Stomach smooth muscle (tissue), 2 donors: ENCODE results near the gene ATP11B.

Source experiments
- H3K27ac ChIP-seq: one replicate; pipeline ENCODE4 v1.7.0; 2013; ENCODE audit warnings: mild to moderate bottlenecking, low read length, inconsistent platforms
- H3K27me3 ChIP-seq, 2 donors: one replicate each; pipeline ENCODE4 v1.7.0; 2013; ENCODE audit warnings: low read length in 2 of 2; ENCODE audit not compliant: insufficient read depth in 2 of 2, control insufficient read depth in 1 of 2
- H3K36me3 ChIP-seq, 2 donors: one replicate each; pipeline ENCODE4 v1.7.0; 2013; ENCODE audit warnings: low read length in 2 of 2; ENCODE audit not compliant: control insufficient read depth in 2 of 2, insufficient read depth in 2 of 2
- H3K4me1 ChIP-seq: one replicate; pipeline ENCODE4 v1.7.0; 2013; ENCODE audit warnings: low read length; ENCODE audit not compliant: control insufficient read depth, insufficient read depth
- H3K4me3 ChIP-seq, 2 donors: one replicate each; pipeline ENCODE4 v1.7.0; 2013; ENCODE audit warnings: low read length in 2 of 2
- H3K9ac ChIP-seq, 2 donors: one replicate each; pipeline ENCODE4 v1.7.0; 2013; ENCODE audit warnings: low read length in 2 of 2, mild to moderate bottlenecking in 1 of 2
- H3K9me3 ChIP-seq, 2 donors: one replicate each; pipeline ENCODE4 v1.7.0; 2013; ENCODE audit warnings: low read length in 2 of 2; ENCODE audit not compliant: control insufficient read depth in 2 of 2
- donor health status: healthy.
- donor health status: Pancreatic carcinoma.

ATP11B gene

GRCh38 chr3:182949688-182950087 lies 156.4 kb downstream of the ATP11B start:
- H3K27ac ChIP-seq: no peak overlapping the region
- H3K9me3 ChIP-seq: no peaks in the 10 kb centered on the region
- H3K36me3 ChIP-seq: peaks cover 10 to 20% of the 10 kb centered on the region in 2 donors
- no peaks in the 10 kb centered on the region for H3K27me3 ChIP-seq
- no peaks in the 10 kb centered on the region for H3K4me1 ChIP-seq
- H3K9ac ChIP-seq: no peak overlapping the region
- no peak overlapping the region for H3K4me3 ChIP-seq

GRCh38 chr3:182954553-182955235 lies 161.4 kb downstream of the ATP11B start:
- Histone ChIP-seq H3K9ac (no peak overlapping the region), H3K4me3 (no peak overlapping the region), H3K4me1 (no peaks in the 10 kb centered on the region), H3K9me3 (no peaks in the 10 kb centered on the region), H3K27ac (no peak overlapping the region), H3K36me3 (peaks cover 2 to 13% of the 10 kb centered on the region in 2 donors), H3K27me3 (no peaks in the 10 kb centered on the region)

- no peaks in the 10 kb centered on the region for H3K9me3 ChIP-seq
- no peak overlapping the region for H3K27ac ChIP-seq
- no peak overlapping the region for H3K4me3 ChIP-seq
- no peaks in the 10 kb centered on the region for H3K27me3 ChIP-seq
- peaks cover 1% of the 10 kb centered on the region for H3K4me1 ChIP-seq
- H3K9ac ChIP-seq: no peak overlapping the region
- peaks cover 2 to 15% of the 10 kb centered on the region in 2 donors for H3K36me3 ChIP-seq
Observed at GRCh38 chr3:182957226-182957625, 163.9 kb downstream of the ATP11B start.

DNA sequence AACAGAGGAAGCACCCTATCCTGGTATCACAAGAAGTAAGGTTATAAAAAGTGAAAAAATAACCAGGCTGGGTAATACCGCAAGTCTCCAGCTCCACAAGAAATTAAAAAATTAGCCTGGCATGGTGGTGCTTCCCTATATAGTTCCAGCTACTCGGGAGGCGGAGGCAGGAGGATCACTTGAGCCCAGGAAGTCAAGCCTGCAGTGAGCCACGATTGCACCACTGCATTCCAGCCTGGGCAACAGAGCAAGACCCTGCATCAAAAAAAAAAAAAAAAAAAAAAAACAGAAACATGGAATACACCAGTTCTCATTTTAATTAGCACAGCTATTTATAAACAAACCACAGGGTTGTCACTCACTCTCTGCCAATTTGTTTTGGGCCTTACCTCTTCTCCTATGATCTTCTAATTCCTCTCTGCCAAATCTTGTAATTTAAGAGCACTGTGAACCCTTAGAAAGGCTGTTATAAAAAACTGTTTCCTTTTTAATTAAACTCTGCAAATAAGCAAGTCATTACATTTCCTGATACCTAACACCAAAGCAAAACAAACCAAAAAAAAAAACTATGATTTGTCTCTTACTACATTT lies 164.5 kb downstream of the ATP11B start:
- H3K4me1 ChIP-seq: peaks cover 5% of the 10 kb centered on the region
- no peaks in the 10 kb centered on the region for H3K9me3 ChIP-seq
- H3K27ac ChIP-seq: no peak overlapping the region
- H3K36me3 ChIP-seq: peaks cover 5 to 14% of the 10 kb centered on the region in 2 donors
- H3K4me3 ChIP-seq: no peak overlapping the region
- no peaks in the 10 kb centered on the region for H3K27me3 ChIP-seq
- H3K9ac ChIP-seq: no peak overlapping the region

DNA sequence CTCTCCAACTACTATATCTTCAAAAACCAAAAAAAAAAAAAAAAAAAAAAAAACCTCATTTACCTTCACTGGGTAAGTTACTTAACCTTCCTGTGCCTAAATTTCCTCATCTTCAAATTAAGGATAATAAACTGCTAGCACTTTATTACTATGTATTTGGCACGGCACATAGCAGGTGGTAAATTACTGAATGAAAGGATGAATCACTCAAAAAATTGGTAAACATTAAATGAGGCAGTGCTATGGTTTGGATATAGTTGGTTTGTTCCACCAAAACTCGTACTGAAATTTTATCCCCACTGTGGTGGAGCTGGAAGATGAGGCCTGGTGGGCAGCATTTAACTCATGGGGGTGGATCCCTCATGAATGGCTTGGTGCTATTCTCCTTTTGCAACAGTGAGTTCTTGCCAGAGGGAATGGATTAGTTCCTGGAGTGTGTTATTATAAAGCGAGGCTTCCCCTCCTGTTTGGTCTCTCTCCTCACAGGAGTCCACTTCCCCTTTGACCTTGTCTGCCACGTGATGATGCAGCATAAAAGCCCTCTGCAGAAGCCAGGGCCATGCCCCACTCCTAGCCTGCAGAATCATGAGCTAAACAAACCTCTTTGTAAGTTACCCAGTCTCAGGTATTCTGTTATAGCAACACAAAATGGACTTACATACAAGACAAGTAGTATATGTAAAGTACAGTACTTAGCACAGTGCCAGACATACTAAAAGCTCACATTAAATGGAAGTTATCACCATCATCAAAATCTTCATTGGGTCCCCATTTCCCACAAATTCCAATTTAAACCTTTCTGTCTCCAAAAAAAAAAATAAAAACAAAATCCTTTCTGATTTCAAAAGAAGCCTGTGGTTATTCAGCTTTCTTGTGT lies 166.4 kb downstream of the ATP11B start:
- peaks cover 5% of the 10 kb centered on the region for H3K4me1 ChIP-seq
- H3K36me3 ChIP-seq: peaks cover 5 to 12% of the 10 kb centered on the region in 2 donors
- H3K27me3 ChIP-seq: no peaks in the 10 kb centered on the region
- H3K9me3 ChIP-seq: no peaks in the 10 kb centered on the region
- H3K9ac ChIP-seq: no peak overlapping the region
- no peak overlapping the region for H3K27ac ChIP-seq
- no peak overlapping the region for H3K4me3 ChIP-seq

DNA sequence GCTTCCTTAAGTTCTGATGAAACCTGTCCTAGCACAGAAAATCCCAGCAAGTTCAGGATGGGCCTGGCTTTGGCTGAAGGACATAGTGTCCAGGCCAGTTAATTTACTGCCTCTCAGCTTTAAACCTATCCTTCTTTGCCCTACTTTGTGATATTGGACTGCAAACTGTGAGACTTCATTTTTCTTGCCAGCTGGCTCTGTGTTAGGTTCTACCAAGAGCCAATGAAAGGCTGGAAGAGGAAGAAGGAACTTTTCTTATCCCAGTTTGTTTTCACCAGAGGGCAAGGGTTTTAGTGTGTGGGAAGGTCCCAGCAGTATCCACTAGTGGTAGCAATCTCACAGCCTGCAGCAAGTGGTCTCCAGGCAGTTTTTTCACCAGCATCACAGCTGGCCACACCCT lies 168.9 kb downstream of the ATP11B start:
- no peak overlapping the region for H3K9ac ChIP-seq
- H3K4me3 ChIP-seq: no peak overlapping the region
- no peak overlapping the region for H3K27ac ChIP-seq
- no peaks in the 10 kb centered on the region for H3K9me3 ChIP-seq
- H3K36me3 ChIP-seq: peaks cover 4 to 6% of the 10 kb centered on the region in 2 donors
- no peaks in the 10 kb centered on the region for H3K27me3 ChIP-seq
- H3K4me1 ChIP-seq: peaks cover 5% of the 10 kb centered on the region

- Histone ChIP-seq H3K4me1 (peaks cover 5% of the 10 kb centered on the region), H3K9me3 (no peaks in the 10 kb centered on the region), H3K27ac (no peak overlapping the region), H3K36me3 (peaks cover 3 to 4% of the 10 kb centered on the region in 2 donors), H3K9ac (no peak overlapping the region), H3K4me3 (no peak overlapping the region), H3K27me3 (no peaks in the 10 kb centered on the region)
Observed at GRCh38 chr3:182964179-182964578, 170.9 kb downstream of the ATP11B start.

DNA sequence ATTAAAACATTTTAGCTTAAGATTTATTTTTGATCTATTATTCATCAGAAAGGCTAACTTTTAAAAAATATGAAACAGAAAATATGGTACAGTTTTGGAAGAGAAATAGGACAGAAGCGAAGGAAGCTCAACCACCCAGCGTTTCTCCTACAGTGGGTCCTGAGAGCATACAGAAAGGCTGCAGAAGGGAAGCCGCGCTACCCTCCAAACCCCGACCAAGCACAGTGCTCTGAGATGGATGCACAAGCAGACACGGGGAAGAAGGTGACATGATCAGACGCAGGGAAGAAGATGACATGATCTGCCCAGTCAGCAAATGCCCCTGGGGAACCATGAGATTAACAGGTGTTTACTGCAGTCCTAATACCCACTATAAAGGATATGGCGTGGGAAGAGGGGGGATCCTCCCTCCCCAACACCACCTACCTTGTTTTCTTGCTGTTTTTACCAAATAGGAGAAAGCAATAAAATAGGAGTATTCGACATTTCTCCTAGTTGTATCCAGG lies 172.6 kb downstream of the ATP11B start:
- Histone ChIP-seq H3K4me3 (no peak overlapping the region), H3K27ac (no peak overlapping the region), H3K27me3 (no peaks in the 10 kb centered on the region), H3K9ac (no peak overlapping the region), H3K36me3 (peaks cover 3 to 4% of the 10 kb centered on the region in 2 donors), H3K4me1 (peaks cover 5% of the 10 kb centered on the region), H3K9me3 (no peaks in the 10 kb centered on the region)

DNA sequence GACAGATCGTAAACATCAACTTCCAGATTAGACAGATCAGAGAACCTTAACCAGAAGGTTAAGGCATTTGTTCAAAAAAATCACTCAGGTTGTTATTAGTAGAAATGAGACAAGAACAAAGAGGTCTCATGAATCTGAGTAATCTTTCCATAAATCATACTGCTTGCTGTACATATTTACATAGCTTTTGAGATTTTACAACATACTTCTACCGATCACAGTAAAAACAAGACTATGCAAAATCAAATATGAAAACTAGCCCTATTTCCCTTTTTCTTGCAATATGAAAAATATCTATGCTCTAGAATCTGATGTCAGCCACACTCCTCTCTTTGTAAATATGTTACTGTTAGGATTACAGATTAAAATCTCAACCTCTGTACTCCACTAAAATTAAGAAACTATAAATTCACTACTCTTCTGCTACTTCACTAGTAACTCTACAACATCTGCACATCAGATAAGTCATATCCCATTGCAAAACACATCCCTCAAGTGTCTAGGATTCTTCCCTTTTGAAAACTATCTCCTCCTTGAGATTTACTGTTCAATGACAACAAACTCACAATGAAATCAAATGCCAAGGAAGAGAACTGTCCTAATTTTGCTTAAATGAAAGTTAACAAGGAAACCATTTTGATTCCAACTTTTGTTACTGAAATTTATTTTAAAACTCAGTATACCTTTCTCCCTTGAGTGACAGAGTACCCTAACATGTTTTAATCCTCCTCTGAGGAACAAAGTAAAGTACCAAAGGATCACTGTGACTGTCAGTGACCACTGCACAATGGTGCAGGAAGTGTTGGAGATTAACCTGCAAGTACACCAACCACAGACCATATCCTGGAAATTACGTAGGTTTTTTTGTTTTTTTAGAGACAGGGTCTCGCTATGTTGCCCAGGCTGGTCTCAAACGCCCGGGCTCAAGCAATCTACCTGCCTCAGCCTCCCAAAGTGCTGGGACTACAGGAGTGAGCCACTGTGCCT lies 174.2 kb downstream of the ATP11B start:
- Histone ChIP-seq H3K9ac (no peak overlapping the region), H3K4me3 (no peak overlapping the region), H3K36me3 (peaks cover 0 to under 1% of the 10 kb centered on the region in 2 donors), H3K9me3 (no peaks in the 10 kb centered on the region), H3K27ac (no peak overlapping the region), H3K27me3 (no peaks in the 10 kb centered on the region), H3K4me1 (peaks cover 1% of the 10 kb centered on the region)

GRCh38 chr3:182969277-182969676 lies 176.0 kb downstream of the ATP11B start:
- Histone ChIP-seq H3K9me3 (no peaks in the 10 kb centered on the region), H3K36me3 (no peaks in the 10 kb centered on the region), H3K4me3 (no peak overlapping the region), H3K27me3 (no peaks in the 10 kb centered on the region), H3K27ac (no peak overlapping the region), H3K9ac (no peak overlapping the region), H3K4me1 (no peaks in the 10 kb centered on the region)
